Epithelial cell of esophagus (primary cell): ENCODE measurements around the gene TEX261.

Experiments
- DNase-seq: peaks from one replicate; pipeline ENCODE4 v3.0.0; 2010; ENCODE audit warnings: low read depth
- H3K4me3 ChIP-seq: 2 replicates; pipeline ENCODE4 v1.5.1; 2011; ENCODE audit warnings: mild to moderate bottlenecking, low read length, control low read depth
- TF ChIP-seq, protein P1 (sequence below): IDR thresholded peaks from 2 replicates; pipeline ENCODE4 v1.5.1; 2011; ENCODE audit warnings: low read depth, mild to moderate bottlenecking, low read length, control low read depth, inconsistent platforms; ENCODE audit not compliant: insufficient read depth; ENCODE audit errors: missing control alignments

The TEX261 gene

GRCh38 chr2:70939839-70940580, 54.7 kb downstream of the TEX261 start:
- DNase-seq: no peak
- no peak overlapping the region for H3K4me3 ChIP-seq
- TF ChIP-seq, protein P1, sequence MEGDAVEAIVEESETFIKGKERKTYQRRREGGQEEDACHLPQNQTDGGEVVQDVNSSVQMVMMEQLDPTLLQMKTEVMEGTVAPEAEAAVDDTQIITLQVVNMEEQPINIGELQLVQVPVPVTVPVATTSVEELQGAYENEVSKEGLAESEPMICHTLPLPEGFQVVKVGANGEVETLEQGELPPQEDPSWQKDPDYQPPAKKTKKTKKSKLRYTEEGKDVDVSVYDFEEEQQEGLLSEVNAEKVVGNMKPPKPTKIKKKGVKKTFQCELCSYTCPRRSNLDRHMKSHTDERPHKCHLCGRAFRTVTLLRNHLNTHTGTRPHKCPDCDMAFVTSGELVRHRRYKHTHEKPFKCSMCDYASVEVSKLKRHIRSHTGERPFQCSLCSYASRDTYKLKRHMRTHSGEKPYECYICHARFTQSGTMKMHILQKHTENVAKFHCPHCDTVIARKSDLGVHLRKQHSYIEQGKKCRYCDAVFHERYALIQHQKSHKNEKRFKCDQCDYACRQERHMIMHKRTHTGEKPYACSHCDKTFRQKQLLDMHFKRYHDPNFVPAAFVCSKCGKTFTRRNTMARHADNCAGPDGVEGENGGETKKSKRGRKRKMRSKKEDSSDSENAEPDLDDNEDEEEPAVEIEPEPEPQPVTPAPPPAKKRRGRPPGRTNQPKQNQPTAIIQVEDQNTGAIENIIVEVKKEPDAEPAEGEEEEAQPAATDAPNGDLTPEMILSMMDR: no peak

GRCh38 chr2:70939001-70939838, 55.5 kb downstream of the TEX261 start:
- TF ChIP-seq, protein P1: no peak
- H3K4me3 ChIP-seq: no peak overlapping the region
- no peak for DNase-seq

- TF ChIP-seq, protein P1: no peak
- DNase-seq: no peak
- H3K4me3 ChIP-seq: no peak overlapping the region
Measured at GRCh38 chr2:70938586-70938950, 56.1 kb downstream of the TEX261 start.

DNA sequence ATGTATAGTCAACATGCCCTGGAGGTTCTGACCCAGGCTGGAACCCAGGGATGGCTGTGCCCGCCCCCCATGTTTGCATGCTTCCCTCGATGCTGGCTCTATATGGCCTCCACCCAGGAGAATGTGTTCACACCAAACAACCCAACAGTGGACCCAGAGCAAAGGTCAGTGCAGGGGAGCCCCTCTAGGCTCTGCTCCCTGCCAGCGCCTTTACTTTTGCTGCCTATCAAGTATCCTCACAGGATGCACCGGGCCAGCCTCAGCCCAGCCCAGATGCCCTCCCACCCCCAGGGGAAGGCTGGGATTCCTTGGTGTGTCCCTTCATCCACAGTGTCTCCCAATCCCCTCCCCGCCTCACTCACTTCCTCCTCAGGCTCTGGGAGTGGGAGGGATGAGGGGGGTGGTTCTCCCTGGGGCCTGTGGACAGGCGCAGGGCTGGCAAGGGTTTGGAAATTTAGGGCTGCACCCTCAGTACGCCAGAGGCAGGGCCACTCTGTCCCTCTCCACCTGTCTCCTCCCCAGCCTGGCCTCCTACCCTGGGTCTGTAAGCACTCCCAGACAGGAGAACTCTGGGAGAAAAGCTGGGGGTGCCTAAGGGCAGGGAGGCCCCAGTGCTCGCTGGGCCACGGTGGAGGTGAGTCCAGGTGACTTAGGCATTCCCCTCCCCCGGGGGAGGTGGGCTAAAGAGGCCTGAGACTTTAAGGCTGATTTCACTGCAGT, 56.6 kb downstream of the TEX261 start:
- DNase-seq: no peak
- TF ChIP-seq, protein P1: no peak
- no peak overlapping the region for H3K4me3 ChIP-seq

DNA sequence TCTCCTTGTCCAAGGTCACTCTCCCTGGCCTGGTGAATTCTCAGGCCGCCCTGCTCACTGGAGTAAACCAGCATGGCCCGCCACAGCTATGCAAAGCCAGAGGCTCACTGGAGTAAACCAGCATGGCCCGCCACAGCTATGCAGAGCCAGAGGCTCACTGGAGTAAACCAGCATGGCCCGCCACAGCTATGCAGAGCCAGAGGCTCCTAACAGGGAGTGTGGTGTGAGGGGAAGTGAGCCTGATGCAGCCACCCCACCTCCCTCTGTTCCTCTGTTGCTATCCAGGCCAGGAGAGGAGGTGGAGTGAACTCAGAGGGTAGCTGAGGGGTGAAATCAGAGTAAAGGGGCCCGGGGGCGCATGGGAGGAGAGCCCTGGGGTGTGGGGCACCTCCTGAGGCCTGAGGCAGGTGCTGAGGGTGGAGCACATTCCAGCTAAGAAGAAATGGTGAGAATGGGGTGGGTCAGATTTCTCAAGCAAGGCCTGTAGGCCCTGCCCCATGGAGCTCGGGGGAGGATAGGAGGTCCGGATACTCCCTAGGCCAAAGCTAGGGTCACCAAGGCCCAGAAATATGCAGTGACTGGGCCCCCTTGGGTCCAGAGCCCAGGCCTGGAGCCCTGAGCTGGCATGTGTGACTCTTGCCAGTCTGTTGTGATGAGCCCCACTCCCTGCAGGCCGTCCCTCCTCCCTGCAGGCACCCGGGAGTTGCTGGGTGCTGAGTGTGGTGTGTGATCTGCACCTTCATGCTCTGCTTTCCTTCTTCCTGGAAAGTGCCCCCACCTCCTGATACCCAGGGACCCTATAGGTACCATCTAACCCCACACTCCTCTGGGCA, 57.5 kb downstream of the TEX261 start:
- DNase-seq: no peak
- H3K4me3 ChIP-seq: no peak overlapping the region
- TF ChIP-seq, protein P1: no peak

DNA sequence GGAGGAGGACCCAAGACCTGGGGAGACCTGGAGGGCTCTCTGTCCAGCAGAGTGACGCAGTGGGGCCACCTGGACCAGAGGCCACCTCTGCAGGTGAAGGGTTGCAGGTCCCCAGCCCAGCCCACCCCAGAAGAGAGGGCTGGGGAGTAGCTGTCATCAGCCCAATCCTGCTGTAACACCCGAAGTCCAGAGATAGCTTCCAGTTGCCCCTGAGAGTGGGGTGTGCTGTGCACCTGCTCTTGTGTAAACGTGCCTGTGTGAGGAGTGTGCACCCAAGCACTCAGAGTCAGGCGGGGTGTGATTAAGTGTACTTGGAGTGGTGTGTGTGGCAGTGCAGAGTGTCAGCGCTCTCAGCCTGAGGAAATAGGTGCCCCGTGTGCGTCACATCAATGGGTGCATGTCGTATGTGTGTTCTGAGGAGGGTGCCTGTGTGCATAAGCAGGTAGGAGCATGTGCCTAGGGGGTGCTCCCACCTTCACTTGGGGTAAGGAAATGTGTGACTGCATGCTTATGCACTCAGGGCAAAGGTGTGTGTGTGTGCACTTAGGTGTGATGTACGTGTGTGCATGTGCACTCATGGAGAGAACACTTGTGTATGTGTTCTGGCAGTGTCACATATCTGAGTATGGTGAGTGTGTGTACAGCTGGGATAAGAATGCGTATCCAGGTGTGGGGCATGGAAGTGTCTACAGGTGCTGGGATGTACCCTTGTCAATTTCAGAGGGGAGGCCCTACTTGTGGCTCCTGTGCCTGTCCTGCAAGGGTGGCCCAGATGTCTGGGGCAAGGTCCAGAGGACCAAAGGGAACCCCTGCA, 58.3 kb downstream of the TEX261 start:
- no peak overlapping the region for H3K4me3 ChIP-seq
- no peak for DNase-seq
- TF ChIP-seq, protein P1: no peak
